Measurements from ENCODE around the gene NOC4L.

NOC4L gene

DNA sequence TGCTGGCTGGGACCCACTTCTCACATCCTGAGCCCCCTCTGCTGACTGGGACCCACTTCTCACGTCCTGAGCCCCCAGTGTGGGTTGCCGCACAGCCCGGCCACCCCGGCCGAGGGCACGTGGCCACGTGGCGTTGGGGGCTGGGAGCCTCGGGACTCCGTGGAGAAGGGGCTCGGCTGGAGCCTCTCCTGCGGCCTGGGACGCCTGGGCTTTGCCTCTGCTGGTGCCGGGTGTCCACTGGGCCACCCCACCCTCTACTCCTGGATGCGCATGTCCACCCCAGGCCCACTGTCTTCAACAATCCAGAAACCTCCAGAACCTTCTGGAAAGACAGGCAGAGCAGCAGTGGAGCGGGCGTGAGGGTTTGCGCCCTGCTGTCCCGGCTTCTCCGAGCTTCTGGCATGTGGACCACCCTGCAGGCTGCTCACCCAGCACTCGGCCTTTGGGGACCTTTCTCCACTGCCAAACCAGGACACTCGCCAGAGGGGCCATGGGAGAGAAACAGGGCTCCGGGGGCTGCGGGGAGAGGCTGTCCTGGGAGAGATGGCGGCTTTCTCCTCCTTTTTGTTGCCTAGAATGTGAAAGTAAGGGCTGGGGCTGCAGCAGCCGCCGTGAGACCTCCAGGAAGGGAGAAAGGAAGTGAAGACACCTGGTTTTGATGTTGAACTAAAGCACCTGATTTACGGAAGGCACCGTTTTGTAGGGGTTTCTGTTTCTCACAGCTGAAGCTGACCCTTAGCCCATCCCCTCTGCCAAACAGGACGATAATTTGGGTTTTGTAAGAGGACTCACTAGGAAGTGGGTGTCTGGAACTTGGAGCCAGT is 30.0 kb downstream of the NOC4L start:
- POLR2A ChIA-PET = no interaction called here
- DNase-seq (ENCODE audit: extremely low spot score) = no peak
- TF ChIP-seq HDGF (IDR thresholded peaks at IDR 0.05; ENCODE audit: borderline replicate concordance) (no peak), FOXA1 (IDR thresholded peaks at IDR 0.05) (no peak), TARDBP (IDR thresholded peaks at IDR 0.05) (no peak)
- CTCF ChIA-PET = no interaction called here

DNA sequence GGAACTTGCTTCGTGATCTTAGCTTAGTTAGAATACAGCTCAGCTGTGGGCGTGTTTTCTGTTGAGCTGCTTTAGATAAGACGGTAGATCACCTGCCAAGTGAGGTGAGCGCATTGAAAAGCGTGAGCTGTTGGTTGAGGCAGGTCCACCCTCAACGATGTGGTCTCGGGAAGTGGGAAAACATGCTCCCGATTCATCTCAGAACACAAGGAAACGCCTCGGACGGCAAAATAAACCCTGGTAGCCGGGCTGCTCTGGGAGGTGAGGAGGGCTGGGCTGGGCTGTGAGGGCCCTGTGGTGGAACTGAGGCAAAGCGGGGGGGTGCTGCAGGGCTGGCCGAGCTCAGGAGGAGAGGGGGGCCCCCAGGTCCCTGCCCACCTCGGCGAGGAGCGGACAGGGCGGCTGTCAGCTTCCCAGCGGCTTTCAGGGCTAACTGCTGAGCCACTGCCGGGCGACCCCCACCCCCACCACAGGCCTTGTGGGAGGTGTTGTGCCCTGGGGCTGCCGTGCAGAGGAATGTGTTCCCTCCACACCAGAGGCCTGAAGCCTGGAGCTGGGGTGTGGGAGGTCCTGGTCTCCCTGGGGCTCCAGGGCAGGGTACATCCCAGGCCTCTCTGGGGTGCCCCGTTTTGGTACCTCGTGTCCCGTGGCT is 30.7 kb downstream of the NOC4L start:
- ChIA-PET CTCF (no interaction called here), POLR2A (no interaction called here)
- no peak for DNase-seq (ENCODE audit: extremely low spot score)
- TF ChIP-seq FOXA1 (IDR thresholded peaks at IDR 0.05) (no peak), TARDBP (IDR thresholded peaks at IDR 0.05) (no peak), FOXM1 (IDR thresholded peaks at IDR 0.05; ENCODE audit: borderline replicate concordance) (no peak), HDGF (IDR thresholded peaks at IDR 0.05; ENCODE audit: borderline replicate concordance) (no peak), BHLHE40 (IDR thresholded peaks at IDR 0.05; ENCODE audit: borderline replicate concordance) (no peak), ELF4 (IDR thresholded peaks at IDR 0.05) (no peak), SUZ12 (IDR thresholded peaks at IDR 0.05) (no peak), LEF1 (IDR thresholded peaks at IDR 0.05; ENCODE audit: borderline replicate concordance) (no peak), SP1 (IDR thresholded peaks at IDR 0.05) (no peak), ARNT (IDR thresholded peaks at IDR 0.05) (no peak), CTBP1 (IDR thresholded peaks at IDR 0.05; ENCODE audit: borderline replicate concordance) (no peak), FOXK2 (IDR thresholded peaks at IDR 0.05) (no peak), NFRKB (IDR thresholded peaks at IDR 0.05) (no peak)

DNA sequence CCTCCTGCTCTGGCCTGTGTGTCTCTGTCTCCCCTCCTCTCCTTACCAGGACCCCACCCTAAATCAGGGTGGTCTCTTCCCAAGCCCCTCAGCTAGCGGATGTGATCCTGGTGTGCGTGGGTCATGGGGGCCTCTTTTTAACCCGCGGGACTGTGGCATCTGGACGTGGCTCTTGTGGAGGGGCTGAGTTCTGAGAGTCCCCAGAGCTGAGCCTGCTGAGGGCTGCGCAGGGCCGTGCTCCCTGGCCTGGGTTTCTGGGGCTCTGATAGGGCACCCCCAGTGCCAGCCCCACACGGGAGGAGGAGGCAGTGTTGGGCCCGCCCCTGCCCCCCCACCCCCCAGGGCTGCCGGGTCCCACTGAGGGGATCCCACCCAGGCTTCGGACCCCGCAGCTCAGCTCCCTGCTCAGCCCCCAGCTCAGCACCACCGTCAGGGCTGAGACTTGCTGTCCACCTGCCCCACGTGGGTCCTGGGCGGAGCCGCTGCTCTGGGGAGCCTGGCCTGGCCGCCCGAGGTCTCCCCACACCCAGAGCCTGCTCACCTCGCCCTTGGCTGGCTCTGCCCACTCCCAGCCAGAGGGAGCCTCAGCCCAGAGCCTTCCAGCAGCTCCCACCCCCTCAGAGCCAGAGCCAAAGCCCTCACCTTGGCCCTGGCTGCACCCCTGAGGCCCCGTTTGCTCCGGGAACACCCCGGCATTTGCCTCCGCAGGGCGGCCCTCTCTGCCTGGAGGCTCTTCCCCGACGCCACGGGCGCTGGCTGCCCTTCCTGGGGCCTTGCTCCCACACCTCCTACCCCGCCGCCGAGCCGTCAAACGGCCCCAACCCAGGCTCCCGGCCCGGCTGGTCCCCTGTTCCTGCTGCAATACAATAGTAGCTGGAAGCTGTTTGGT is 31.5 kb downstream of the NOC4L start:
- CTCF ChIA-PET = no interaction called here
- TF ChIP-seq NFRKB (IDR thresholded peaks at IDR 0.05) (no peak), ZNF384 (IDR thresholded peaks at IDR 0.05) (no peak), TARDBP (IDR thresholded peaks at IDR 0.05) (no peak), FOXM1 (IDR thresholded peaks at IDR 0.05; ENCODE audit: borderline replicate concordance) (no peak), FOXK2 (IDR thresholded peaks at IDR 0.05) (no peak), LEF1 (IDR thresholded peaks at IDR 0.05; ENCODE audit: borderline replicate concordance) (no peak), SUZ12 (IDR thresholded peaks at IDR 0.05) (no peak), L3MBTL2 (conservative IDR thresholded peaks at IDR 0.05) (no peak), FOXA1 (IDR thresholded peaks at IDR 0.05) (no peak), HDGF (IDR thresholded peaks at IDR 0.05; ENCODE audit: borderline replicate concordance) (no peak), ELF4 (IDR thresholded peaks at IDR 0.05) (no peak), CTBP1 (IDR thresholded peaks at IDR 0.05; ENCODE audit: borderline replicate concordance) (no peak), BHLHE40 (IDR thresholded peaks at IDR 0.05; ENCODE audit: borderline replicate concordance) (no peak), SP1 (IDR thresholded peaks at IDR 0.05) (no peak), ARNT (IDR thresholded peaks at IDR 0.05) (no peak)
- TF ChIP-seq, protein P1, sequence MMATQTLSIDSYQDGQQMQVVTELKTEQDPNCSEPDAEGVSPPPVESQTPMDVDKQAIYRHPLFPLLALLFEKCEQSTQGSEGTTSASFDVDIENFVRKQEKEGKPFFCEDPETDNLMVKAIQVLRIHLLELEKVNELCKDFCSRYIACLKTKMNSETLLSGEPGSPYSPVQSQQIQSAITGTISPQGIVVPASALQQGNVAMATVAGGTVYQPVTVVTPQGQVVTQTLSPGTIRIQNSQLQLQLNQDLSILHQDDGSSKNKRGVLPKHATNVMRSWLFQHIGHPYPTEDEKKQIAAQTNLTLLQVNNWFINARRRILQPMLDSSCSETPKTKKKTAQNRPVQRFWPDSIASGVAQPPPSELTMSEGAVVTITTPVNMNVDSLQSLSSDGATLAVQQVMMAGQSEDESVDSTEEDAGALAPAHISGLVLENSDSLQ (IDR thresholded peaks at IDR 0.05) = no peak
- POLR2A ChIA-PET = no interaction called here
- no peak for DNase-seq (ENCODE audit: extremely low spot score)

DNA sequence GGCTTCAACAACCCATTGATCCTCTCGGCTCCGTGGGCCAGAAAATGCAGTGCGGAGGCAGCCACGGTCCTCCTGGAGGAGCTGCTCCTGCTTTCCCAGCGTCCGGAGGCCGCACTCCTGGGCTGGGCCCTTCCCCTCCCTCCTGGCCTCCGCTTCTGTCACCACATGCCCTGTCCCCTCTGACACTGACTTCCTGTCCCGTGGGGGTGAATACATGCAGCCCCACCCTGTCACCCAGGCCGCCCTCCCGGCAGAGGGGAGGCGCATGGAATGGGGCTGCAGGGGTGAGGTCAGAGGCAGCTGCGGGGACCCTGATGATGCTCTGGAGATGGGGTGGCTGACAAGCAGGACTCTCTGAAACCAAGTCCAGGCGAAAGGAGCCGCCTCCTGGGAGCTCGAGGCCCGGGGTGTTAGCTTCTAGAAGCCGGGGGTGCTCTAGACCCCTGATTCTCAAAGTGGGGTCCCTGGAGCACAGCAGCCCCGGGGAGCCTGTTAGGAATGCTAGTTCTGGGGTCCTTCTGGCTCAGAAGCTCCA is 32.2 kb downstream of the NOC4L start:
- TF ChIP-seq ELF4 (IDR thresholded peaks at IDR 0.05) (no peak), SUZ12 (IDR thresholded peaks at IDR 0.05) (no peak), SP1 (IDR thresholded peaks at IDR 0.05) (no peak)
- ChIA-PET POLR2A (no interaction called here), CTCF (no interaction called here)
- no peak for DNase-seq (ENCODE audit: extremely low spot score)

DNA sequence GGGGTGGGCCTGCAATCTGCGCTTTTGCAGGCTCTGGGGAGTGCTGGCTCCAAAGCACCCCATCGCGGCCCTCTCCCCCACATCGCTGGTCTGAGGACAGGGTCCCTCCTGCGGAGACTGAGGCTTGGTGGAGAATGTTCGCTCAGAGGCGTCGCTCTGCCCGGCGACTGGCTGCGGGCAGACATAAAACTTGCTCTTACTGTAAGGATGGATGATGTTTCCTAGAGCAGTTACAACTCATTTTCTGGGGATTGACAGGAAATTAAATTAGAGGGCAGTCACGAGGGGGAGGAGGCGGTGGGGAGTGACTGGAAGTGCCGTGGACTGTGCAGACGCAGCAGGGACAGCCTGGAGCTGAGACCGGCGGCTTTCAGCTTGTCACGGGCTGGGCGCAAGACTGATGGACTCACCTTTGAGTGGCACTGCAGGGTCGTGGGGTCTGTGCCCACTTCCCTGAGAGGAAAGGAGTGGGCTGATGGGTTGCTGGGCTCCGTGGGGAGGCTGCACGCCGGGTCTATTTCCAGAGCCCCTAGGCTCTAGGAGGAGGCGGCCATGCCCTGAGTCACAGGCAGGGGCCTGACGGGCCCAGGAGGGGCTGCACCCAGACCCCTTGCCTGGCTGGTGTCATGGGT is 32.8 kb downstream of the NOC4L start:
- ChIA-PET POLR2A (no interaction called here), CTCF (no interaction called here)
- TF ChIP-seq TARDBP (IDR thresholded peaks at IDR 0.05) = no peak
- TF ChIP-seq SUZ12 (IDR thresholded peaks at IDR 0.05) = no peak
- DNase-seq (ENCODE audit: extremely low spot score) = no peak

DNA sequence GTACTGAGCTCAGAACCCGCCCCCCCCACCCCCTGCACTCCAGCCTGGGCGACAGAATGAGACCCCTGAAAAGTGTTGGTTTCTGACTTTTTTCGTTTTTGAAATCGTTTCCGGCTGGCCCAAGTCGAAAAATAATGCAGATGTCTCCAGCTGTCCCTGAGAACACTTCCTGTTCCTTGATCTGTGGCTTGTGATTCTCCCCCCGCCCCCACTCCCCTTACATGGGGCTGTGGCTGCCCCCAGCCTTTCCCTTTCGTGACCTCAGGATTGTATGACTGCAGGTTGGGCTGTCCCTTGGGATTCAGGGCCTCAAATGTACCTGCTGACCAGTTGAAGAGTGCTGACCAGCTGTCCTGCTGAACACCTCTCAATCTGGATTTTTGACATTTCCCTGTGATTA is 34.1 kb downstream of the NOC4L start:
- ChIA-PET POLR2A (no interaction called here), CTCF (no interaction called here)
- no peak for TF ChIP-seq SUZ12 (IDR thresholded peaks at IDR 0.05)
- TF ChIP-seq HDGF (IDR thresholded peaks at IDR 0.05; ENCODE audit: borderline replicate concordance) = no peak
- TF ChIP-seq FOXM1 (IDR thresholded peaks at IDR 0.05; ENCODE audit: borderline replicate concordance) = no peak
- no peak for TF ChIP-seq L3MBTL2 (conservative IDR thresholded peaks at IDR 0.05)
- TF ChIP-seq, protein P1 (IDR thresholded peaks at IDR 0.05) = no peak
- DNase-seq (ENCODE audit: extremely low spot score) = no peak
